HG02981 (cell line): Measurements from ENCODE around the gene ATP13A1.
A peak's percentile ranks its signal among the peaks of the same experiment; 100 is the strongest.
"Not testable (repeated sequence)": the region's sequence is repeated elsewhere in the genome, so short reads cannot be mapped to it uniquely, and the experiment has no call there.

Experiments used
- ATAC-seq: cut with Tn5 transposase; IDR thresholded peaks from one replicate; pipeline ENCODE4 v1.9.1; 2021; ENCODE audit warnings: mild to moderate bottlenecking, moderate library complexity; ENCODE audit not compliant: unreplicated experiment

ATP13A1 gene

DNA sequence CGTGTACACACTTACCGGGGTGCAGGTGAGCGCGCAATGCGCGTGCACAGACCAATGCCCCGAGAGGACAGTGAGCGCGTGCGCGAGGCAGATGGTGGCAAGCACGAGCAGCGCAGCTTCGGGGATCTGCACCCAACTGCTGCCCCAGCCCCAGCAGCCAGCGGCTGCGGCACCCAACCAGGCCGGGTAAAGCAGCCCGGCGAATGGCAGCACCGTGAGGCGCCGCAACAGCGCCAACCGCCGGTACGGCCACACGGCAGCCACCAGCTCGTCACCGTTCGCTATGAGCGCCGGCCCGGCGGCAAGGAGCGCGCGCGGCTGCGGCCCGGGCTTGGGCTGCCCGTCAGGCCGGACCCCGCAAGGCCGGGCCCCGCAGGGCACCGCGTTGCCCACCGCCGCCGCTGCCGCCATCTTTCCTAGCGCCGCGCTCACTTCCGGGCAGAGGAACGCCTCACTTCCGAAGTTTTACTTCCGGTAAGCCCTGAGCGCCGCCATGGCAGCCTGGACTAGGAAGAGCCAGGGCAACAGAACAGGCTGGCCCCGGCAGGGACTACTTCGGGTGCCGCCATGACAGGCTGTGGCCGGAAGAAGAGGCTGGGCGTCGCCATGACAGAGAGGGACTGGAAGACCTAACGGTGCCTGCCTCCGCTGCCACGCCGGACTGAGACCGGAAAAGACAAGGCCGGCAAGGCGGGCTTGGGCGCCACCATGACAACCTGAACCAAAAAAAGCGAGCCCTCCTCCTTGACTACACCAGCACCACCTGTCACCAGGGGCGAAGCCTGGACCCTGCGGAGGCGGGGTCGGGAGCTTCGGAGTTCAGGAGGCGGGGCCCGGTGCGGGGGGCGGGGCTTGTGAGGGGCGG, at the start of gene ATP13A1:
TSS of gene ATP13A1 (minus strand) at position 421 of the 865 bp plus-strand sequence. CDS start at position 411, 10 bp downstream.
- peak; percentile 68 for ATAC-seq

DNA sequence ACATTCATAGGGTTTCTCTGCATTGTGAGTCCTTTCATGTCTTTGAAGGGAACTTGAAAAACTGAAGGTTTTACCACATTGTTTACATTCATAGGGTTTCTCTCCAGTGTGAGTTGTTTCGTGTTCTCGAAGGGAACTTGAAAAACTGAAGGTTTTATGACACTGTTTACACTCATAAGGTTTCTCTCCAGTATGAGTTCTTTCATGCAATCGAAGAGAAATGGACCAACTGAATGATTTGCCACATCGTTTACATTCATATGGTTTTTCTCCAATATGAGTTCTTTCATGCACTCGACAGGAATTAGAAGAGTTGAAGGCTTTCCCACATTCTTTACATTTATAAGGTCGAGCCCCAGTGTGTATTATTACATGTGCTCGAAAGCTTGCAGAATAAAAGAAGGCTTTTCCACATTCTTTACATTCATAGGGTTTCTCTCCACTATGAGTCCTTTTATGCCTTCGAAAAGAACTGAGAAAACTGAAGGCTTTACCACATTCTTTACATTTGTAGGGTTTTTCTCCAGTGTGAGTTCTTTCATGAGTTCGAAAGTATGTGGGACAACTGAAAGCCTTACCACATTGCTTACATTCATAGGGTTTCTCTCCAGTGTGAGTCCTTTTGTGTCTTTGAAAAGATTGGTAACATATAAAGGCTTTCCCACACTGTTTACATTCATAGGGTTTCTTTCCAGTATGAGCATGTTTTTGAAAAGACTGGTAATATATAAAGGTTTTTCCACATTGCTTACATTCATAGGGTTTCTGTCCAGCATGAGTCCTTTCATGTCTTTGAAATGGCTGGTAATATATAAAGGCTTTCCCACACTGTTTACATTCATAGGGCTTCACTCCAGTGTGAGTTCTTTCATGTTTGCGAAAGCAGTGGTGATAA, 48.7 kb upstream of the ATP13A1 start:
- no peak for ATAC-seq

DNA sequence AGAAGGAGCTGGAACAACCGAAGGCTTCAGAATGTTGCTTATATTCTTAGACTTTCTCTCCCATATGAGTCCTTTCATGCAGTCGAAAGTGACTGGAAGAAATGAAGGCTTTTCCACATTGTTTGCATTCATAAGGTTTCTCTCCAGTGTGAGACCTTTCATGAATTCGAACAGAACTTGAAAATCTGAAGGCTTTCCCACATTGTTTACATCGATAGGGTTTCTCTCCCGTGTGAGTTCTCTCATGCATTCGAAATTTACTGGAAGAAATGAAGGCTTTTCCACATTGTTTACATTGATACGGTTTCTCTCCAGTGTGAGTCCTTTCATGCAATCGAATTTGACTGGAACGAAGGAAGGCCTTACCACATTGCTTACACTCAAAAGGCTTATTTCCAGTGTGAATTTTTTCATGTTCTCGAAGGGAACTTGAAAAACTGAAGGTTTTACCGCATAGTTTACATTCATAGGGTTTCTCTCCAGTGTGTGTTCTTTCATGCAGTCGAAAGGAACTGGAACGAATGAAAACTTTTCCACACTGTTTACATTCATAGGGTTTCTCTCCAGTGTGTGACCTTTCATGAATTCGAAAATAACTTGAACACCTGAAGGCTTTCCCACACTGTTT, 47.9 kb upstream of the ATP13A1 start:
- no peak for ATAC-seq

DNA sequence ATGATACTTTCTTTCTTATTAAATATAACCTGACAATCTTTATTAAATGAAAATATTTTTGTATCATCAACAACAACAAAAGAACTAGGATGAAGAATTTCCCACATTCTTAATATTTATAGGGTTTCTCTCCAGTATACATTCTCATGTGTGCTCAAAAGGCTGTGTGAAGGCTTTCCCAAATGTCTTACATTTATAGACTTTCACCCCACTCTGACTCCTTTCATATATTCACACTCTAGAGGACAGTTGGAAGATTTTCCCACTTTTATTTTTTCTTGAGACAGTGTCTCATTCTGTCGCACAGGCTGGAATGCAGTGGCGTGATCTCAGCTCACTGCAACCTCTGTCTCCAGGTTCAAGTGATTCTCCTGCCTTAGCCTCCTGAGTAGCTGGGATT, 47.0 kb upstream of the ATP13A1 start:
- no peak for ATAC-seq

DNA sequence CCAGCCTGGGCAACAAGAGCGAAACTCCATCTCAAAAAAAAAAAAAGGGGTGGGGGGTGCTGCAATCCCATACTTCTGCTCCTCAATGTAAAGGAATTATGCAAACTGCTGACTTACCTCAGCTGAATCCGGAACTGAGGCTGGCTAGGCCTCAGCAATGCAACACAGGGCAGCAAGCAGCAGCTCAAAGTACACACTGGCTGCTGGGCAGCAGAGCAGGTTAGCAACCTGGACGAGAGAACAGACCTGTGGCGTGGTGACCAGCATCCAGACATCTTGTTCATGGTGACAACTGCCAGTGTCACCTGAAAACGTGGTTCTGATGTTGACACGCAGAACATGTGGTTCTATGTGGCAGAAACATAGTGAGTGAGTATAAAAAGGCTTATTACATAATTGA, 41.4 kb upstream of the ATP13A1 start:
- ATAC-seq = no peak

DNA sequence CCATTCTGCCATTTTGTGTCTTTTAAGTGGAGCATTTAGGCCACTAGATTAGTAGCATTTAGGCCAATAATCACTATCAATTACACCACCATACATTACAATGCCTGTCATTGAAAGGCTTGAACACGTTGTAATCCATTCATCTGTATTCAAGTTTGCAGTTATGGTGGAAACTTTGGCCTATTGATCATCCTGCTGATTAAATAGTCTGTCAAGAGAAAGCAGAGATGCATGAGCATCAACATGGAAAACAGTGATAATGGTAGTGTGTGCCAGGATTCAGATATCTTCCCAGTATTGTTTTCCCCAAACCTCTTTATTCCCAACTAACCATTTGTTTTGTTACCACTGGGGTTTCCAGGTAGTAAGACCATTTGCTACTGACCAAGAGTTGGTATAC, 37.0 kb upstream of the ATP13A1 start:
- not testable (repeated sequence) for ATAC-seq

DNA sequence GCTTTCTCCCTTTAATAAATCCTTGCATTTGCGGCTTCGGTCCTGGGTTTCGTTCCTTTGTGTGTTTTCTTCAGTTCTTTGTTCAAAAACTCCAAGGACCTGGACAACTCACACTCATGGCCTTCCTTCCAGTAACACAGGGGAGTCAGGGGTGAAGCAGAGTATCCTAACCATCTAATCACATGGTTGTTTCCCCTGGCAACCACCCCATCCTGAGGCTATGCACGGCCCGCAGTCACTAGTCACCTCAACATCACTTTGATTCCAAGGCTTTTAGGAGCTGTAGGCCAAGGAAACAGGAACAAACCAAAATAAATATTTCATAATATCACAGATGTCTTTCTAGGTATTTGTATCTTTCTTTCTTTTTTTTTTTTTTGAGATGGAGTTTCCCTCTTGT, 34.1 kb upstream of the ATP13A1 start:
- no peak for ATAC-seq

DNA sequence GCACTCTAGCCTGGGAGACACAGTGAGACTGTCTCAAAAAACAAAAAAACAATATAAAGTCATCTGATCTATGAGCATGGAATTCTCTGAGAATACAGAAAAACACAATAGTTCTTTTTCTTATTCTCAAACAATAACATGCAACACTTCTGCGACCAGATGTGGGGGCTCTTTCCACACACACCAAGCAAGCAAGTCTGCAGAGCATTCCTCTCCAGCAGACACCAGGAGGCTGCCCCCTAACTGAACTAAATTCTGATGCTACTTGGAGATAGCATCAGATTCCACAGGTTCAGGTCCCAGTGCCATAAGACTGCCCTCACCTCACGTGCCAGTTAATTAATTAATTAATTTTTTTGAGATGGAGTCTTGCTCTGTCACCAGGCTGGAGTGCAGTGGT, 32.9 kb upstream of the ATP13A1 start:
- no peak for ATAC-seq

DNA sequence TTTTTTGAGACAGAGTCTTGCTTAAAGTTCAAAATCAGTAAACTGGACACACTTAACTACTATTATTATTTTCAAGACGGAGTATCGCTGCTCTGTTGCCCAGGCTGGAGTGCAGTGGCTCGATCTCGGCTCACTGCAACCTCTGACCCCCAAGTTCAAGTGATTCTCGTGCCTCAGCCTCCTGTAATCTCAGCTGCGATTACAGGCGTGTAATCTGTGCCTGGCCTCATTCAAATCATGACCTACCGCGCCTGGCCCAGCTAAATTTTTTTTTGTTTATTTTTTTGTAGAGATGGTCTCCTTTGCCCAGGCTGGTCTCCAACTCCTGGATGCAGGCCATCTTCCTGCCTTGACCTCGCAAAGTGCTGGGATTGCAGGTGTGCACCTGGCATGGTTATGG, 28.2 kb upstream of the ATP13A1 start:
- ATAC-seq = no peak

DNA sequence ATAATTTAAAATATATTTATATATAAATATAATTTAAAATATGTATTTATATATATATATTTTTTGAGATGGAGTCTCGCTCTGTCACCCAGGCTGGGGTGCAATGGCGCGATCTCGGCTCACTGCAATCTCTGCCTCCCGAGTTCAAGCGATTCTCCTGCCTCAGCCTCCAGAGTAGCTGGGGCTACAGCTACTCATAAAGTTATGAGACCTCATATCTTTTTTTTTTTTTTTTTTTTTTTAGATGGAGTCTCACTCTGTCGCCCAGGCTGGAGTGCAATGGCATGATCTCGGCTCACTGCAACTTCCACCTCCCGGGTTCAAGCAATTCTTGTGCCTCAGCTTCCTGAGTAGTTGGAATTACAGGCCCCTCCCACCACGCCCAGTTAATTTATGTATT, 25.5 kb upstream of the ATP13A1 start:
- ATAC-seq = not testable (repeated sequence)

DNA sequence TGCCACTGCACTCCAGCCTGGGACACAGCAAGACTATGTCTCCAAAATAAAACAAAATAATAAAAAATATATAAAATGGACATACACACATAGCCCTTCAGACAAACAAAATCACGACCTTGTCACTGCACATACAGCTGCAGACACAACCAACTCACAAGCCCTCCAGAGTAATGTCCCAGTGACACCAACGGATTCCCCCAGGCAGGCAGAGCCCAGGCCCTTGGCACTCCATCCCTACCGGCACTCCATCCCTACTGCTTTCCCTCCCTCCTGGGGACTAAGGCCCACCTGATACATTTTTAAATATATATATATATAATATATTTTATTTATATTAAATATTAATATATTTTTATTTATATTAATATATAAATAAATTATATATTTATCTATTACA, 23.6 kb upstream of the ATP13A1 start:
- ATAC-seq = no peak

DNA sequence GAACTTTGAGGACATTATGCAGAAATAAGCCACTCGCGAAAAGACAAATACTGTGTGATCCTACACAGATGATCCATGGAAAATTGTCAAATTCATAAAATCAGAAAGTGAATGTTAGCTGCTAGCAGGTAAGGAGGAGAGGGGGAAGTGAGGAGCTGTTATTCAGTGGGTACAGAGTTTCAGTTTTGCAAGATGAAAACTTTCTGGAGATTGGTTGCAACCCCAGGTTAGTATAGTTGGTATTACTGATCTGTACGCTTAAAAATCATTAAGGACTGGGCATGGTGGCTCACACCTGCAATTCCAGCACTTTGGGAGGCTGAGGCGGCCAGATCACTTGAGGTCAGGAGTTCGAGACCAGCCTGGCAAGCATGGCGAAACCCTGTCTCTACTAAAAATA, 23.1 kb upstream of the ATP13A1 start:
- no peak for ATAC-seq

DNA sequence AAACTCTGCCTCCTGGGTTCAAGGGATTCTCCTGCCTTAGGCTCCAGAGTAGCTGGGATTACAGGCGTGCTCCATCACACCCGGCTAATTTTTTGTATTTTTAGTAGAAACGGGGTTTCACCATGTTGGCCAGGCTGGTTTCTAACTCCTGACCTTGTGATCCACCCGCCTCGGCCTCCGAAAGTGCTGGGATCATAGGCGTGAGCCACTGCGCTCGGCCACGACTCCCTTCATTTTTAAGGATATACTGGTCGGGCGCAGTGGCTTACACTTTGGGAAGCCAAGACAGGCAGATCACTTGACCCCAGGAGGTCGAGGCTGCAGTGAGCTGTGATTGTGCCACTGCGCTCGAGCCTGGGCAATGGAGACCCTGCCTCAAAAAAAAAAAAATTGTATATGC, 22.6 kb upstream of the ATP13A1 start:
- ATAC-seq = not testable (repeated sequence)

DNA sequence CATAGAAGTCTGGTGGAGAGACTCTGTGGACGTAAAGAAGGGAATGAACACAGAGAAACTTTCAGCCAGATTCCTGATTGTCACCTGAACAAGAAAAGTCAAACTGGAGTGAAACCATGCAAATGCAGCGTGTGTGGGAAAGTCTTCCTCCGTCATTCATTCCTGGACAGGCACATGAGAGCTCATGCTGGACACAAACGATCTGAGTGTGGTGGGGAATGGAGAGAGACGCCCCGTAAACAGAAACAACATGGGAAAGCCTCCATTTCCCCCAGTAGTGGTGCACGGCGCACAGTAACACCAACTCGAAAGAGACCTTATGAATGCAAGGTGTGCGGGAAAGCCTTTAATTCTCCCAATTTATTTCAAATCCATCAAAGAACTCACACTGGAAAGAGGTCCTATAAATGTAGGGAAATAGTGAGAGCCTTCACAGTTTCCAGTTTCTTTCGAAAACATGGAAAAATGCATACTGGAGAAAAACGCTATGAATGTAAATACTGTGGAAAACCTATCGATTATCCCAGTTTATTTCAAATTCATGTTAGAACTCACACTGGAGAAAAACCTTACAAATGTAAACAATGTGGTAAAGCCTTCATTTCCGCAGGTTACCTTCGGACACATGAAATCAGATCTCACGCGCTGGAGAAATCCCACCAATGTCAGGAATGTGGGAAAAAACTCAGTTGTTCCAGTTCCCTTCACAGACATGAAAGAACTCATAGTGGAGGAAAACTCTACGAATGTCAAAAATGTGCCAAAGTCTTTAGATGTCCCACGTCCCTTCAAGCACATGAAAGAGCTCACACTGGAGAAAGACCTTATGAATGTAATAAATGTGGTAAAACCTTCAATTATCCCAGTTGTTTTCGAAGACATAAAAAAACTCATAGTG, 15.9 kb upstream of the ATP13A1 start:
- ATAC-seq = no peak

DNA sequence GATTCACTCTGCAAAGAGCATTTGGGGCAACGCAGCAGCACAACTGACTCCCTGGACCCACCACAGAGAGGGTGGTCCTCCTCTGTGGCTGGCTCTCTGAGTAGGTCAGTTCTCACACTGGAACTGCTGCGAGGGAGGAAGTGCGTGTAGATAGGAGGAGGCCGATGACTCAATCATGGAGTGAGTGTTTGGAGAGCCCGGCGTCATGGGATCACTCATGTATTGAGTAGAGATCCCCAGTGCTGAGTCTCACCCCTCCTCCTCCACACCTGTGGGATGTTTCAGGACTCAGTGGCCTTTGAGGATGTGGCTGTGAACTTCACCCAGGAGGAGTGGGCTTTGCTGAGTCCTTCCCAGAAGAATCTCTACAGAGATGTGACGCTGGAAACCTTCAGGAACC, 14.1 kb upstream of the ATP13A1 start:
- no peak for ATAC-seq

DNA sequence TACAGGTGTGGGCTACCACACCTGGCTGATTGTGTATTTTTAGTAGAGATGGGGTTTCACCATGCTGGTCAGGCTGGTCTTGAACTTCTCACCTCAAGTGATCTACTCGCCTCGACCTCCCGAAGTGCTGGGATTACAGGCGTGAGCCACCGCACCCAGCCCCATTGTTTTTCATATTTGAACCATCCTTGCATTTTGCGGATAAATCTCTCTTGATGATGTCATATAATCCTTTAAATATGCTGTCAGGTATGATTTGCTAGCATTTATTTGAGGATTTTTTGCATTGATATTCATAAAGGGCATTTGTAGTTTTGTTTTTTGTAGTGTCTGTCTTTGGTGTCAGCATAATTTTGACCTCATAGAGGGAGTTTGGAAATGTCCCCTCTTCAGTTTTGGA, 10.8 kb upstream of the ATP13A1 start:
- no peak for ATAC-seq

DNA sequence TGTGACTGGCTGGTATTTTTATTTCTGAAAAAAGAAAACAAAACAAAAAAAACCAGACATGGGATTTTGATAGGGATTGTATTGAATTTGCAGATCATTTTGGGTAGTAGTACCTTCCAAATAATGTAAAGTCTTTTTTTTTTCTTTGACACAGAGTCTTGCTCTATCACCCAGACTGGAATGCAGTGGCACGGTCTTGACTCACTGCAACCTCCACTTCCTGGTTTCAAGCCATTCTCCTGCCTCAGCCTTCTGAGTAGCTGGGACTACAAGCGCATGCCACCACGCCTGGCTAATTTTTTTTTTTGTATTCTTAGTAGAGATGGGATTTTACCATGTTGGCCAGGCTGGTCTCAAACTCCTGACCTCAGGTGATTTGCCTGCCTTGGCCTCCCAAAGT, 9.3 kb upstream of the ATP13A1 start:
- no peak for ATAC-seq

DNA sequence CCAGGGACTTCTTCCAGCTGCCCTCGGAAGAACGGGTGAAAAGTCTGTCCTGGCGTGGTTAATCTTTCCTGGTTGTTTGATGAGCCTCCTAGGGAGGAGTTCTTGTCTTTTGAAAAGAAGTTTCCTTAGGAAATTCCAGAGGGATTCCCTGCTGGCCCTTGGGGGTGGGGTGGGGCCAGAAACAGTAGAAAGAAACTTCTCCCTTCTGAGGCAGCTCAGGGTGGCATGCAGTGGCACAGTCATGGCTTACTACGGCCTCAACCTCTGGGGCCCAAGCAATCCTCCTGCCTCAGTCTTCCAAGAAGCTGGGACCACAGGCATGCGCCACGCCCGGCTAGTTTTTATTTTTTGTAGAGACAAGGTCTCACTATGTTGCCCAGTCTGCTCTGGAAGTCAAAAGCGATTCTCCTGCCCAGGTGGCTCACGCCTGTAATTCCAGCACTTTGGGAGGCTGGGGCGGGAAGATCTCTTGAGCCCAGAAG, 6.6 kb upstream of the ATP13A1 start:
- no peak for ATAC-seq

DNA sequence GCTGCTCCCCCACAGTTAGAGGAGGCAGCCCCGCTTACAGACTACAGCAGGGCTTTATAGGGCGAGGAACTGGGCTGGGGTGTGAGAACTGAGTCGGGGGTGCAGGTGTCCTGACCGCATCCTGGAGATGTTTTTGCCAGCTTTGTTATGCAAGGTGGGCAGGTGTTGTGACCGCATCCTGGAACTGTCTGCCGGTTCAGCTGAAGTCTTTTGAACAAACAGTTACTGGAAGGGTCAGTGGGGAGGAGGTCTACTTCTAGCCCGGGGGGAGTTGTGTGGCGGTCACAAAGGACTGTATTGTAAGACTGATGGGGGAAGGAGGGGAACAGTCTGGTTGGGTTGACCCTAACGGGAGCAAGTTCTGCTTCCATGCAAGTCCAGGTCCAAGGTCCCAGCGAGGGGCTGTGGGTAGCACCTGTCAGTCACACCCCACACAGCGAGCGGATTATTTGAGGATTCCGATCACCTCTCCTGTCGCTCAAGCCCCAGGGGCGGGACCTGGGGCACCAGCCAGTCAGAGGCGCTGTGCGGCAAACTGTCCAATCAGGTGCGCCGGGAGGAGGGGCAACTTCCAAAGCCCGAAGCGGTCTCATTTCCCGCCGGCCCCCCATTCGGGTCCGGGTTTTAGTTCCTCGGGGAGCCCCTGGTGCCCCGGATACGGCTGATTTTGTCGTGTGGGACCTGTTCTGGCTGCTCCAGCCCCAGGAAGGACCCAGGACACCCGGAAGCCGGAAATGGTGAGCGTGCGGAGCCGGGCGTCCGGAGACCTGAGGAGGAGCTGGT, 4.9 kb upstream of the ATP13A1 start, which contains the start of gene ZNF101:
TSS of gene ZNF101 (plus strand) at position 610 of the 783 bp plus-strand sequence. CDS start at position 735, 125 bp downstream.
- peak; percentile 67 for ATAC-seq
